GM19438 (cell line): ENCODE measurements around the gene ARRDC2.

Experiments used
- ATAC-seq: cut with Tn5 transposase; IDR thresholded peaks from one replicate; pipeline ENCODE4 v1.9.1; 2021; ENCODE audit warnings: low read depth; ENCODE audit not compliant: unreplicated experiment

The ARRDC2 gene

DNA sequence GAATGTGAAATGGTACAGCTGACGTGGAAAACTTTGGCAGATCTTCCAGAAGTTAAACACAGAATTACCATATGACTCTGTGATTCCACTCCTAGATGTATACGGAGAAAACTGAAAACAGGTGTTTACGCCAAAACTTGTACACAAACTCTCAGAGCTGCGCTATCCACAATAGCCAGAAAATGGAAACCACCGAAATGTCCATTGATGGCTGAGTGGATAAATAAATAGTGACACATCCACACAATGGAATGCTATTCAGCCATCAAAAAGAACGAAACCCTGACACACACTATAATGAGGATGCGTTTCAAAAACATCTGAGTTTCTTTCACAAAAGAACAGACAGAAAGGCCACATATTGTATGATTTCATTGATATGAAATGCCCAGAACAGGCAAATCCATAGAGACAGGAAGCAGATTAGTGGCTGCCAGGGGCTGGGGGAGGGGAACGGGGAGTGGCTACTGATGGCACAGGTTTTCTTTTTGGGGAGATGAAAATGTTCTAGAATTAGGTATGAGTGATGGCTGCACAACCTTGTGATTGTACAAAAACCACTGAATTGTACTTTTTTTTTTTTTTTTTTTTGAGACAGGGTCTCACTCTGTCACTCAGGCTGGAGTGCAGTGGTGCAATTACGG, 45.7 kb downstream of the ARRDC2 start:
- no peak for ATAC-seq

DNA sequence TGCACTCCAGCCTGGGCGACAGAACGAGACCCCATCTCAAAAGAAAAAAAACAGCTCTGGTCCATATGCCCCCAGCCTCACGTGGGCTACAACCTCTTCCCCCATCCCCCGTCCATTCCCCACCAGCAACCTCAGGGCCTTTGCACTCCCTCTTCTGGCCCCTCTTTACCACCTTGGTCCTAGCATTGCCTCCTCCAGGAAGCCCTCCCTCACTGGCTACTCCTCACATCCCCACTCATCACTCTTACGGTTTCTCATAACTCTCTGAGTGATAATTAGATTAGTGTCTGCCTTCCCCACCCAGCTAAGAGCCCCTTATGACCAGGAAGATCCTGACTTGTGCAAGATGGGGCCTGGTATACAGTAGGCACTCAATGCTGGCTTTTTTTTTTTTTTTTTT, 48.0 kb downstream of the ARRDC2 start:
- no peak for ATAC-seq

DNA sequence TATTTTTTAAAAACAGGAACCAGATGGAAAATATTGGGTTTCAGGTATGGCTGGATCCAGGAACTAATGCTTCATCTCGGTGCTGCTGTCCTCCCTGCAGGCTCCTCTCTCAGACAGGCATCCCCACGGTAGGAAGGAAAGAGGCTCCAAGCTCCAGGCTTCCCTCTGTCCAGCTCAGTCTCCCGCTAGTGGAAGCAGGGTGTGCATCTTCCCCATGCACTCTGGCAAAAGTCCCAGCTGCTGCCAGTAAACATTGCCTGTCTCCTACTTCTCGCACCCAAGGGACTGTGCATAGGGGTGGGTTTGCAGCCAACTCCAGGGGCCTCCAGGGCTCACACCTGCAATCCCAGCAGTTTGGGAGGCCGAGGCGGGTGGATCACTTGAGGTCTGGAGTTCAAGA, 49.6 kb downstream of the ARRDC2 start:
- ATAC-seq: no peak

DNA sequence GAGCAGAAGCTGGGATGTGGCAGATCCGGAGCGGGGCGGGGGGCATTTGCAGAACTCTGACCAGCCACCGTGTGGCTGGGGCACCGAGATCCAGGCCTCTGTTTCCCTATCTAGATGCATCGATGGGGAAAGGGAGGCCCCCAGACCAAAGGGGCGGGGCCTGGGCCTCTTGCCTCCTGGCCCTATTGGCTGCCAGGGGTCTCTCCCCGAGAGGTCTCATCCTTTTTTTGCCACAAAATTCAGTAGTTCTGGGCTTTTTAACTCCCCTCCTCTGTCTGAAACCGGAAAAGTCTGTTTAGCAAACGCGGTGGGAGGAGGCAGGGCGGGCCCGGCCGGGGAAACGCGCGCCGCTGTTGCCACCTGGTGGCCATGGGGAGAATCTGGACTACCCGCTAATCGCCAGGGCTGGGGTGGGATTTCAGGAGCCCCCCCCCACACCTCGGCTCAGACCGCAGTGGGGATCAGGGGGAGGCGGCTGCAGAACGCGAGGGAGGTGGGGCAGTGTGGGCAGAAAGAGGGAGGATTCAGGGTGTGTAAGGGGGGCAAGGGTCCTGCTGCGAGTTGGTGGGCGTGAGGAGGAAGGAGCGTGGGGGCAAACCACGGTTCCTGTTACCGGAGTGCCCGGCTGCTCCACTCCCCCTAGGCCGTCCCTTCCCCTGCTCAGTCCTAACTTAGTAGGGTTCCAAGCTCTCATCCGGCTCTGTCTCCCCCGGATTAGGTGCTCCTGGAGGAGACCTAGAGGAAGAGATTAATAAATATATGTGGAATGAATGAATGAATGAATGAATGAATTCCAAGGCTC, 50.4 kb downstream of the ARRDC2 start:
- no peak for ATAC-seq

DNA sequence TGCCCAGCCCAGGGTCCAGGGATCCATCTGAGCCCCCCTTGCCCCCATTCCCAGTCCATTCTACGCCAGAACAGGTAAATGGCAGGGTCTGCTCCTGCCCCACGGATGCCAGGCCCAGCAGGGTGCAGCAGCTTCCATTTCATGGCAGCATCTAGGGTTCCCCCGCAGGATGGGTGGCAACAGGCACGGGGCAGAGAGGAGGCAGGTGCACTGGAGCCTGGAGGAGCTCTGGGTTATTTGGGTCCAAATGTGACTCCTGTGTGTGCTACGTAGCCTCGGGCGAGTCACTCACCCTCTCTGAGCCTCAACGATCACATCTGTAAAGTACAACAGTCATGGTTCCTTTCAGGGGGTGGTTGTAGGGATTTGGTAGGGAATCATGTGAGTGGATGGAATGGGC, 51.3 kb downstream of the ARRDC2 start:
- no peak for ATAC-seq

DNA sequence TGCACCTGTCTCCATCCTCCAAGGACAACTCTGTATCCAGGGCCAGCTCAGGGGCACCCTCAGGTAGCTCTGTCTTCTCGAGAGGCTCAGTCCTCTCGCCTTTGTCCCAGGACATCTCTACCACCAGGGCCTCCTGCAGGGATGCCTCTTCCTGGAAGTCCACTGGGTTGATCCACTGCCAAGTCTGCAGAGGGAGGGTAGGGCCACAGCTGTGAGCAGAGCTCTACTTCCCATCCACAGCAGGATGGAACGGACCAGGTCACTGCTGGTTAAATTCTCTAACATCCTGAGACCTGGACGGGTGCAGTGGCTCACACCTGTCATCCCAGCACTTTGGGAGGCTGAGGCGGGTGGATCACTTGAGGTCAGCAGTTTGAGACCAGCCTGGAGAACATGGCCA, 51.9 kb downstream of the ARRDC2 start:
- ATAC-seq: no peak

GRCh38 chr19:18060472-18060871, 52.5 kb downstream of the ARRDC2 start:
- no peak for ATAC-seq

DNA sequence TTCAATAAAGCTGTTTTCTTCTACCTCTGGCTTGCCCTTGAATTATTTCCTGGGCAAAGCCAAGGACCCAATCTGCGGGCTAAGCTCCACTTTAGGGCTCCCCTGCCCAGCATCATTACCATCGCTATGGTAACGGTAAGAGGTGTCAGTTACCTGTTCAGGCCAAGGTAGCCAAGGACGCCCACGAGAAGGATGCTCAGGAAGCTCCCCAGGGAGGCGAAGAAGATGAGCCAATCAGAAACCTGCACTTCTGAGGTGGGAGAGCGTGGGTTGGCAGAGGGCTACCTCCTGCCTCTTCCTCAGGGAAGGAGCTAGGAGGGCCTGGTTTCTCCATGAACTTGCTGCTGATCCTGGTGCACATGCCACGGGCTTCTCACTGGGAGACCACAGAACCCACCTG, 54.1 kb downstream of the ARRDC2 start:
- no peak for ATAC-seq

- no peak for ATAC-seq
Observed at GRCh38 chr19:18063463-18063862, 55.5 kb downstream of the ARRDC2 start.
